Measurements from ENCODE around the gene CFAP90.

Gene CFAP90

GRCh38 chr5:7827610-7828009 lies 23.3 kb downstream of the CFAP90 start:
- in situ Hi-C loops (cut with MboI; ENCODE audit: low sequenced_read_pairs): no loop called here

GRCh38 chr5:7825630-7826029 lies 25.3 kb downstream of the CFAP90 start:
- in situ Hi-C loops (cut with MboI; ENCODE audit: low sequenced_read_pairs): no loop called here

GRCh38 chr5:7824995-7825394 lies 25.9 kb downstream of the CFAP90 start:
- in situ Hi-C loops (cut with MboI; ENCODE audit: low sequenced_read_pairs): no loop called here

- in situ Hi-C loops (cut with MboI; ENCODE audit: low sequenced_read_pairs): no loop called here
Measured at GRCh38 chr5:7823594-7823993, 27.3 kb downstream of the CFAP90 start.

- in situ Hi-C loops (cut with MboI; ENCODE audit: low sequenced_read_pairs): no loop called here
Measured at GRCh38 chr5:7822449-7822848, 28.5 kb downstream of the CFAP90 start.

GRCh38 chr5:7816535-7816901 lies 34.4 kb downstream of the CFAP90 start:
- in situ Hi-C loops (cut with MboI; ENCODE audit: low sequenced_read_pairs): no loop called here

GRCh38 chr5:7815892-7816534 lies 34.9 kb downstream of the CFAP90 start:
- in situ Hi-C loops (cut with MboI; ENCODE audit: low sequenced_read_pairs): no loop called here

- in situ Hi-C loops (cut with MboI; ENCODE audit: low sequenced_read_pairs): no loop called here
Measured at GRCh38 chr5:7814816-7815215, 36.1 kb downstream of the CFAP90 start.

GRCh38 chr5:7813576-7813975 lies 37.4 kb downstream of the CFAP90 start:
- in situ Hi-C loops (cut with MboI; ENCODE audit: low sequenced_read_pairs): no loop called here

- in situ Hi-C loops (cut with MboI; ENCODE audit: low sequenced_read_pairs): no loop called here
Measured at GRCh38 chr5:7813007-7813406, 37.9 kb downstream of the CFAP90 start.

- in situ Hi-C loops (cut with MboI; ENCODE audit: low sequenced_read_pairs): no loop called here
Measured at GRCh38 chr5:7811715-7812114, 39.2 kb downstream of the CFAP90 start.

GRCh38 chr5:7808998-7809397 lies 41.9 kb downstream of the CFAP90 start:
- in situ Hi-C loops (cut with MboI; ENCODE audit: low sequenced_read_pairs): no loop called here

- in situ Hi-C loops (cut with MboI; ENCODE audit: low sequenced_read_pairs): no loop called here
Measured at GRCh38 chr5:7805379-7805778, 45.6 kb downstream of the CFAP90 start.

- in situ Hi-C loops (cut with MboI; ENCODE audit: low sequenced_read_pairs): no loop called here
Measured at GRCh38 chr5:7803937-7804336, 47.0 kb downstream of the CFAP90 start.

GRCh38 chr5:7802855-7803254 lies 48.1 kb downstream of the CFAP90 start:
- in situ Hi-C loops (cut with MboI; ENCODE audit: low sequenced_read_pairs): no loop called here

- in situ Hi-C loops (cut with MboI; ENCODE audit: low sequenced_read_pairs): no loop called here
Measured at GRCh38 chr5:7801891-7802614, 48.9 kb downstream of the CFAP90 start.

GRCh38 chr5:7795306-7795705 lies 55.6 kb downstream of the CFAP90 start:
- in situ Hi-C loops (cut with MboI; ENCODE audit: low sequenced_read_pairs): no loop called here

- in situ Hi-C loops (cut with MboI; ENCODE audit: low sequenced_read_pairs): no loop called here
Measured at GRCh38 chr5:7794823-7795222, 56.1 kb downstream of the CFAP90 start.

GRCh38 chr5:7794311-7794710 lies 56.6 kb downstream of the CFAP90 start:
- in situ Hi-C loops (cut with MboI; ENCODE audit: low sequenced_read_pairs): no loop called here

GRCh38 chr5:7793895-7794294 lies 57.0 kb downstream of the CFAP90 start:
- in situ Hi-C loops (cut with MboI; ENCODE audit: low sequenced_read_pairs): no loop called here

GRCh38 chr5:7789567-7789966 lies 61.4 kb downstream of the CFAP90 start:
- in situ Hi-C loops (cut with MboI; ENCODE audit: low sequenced_read_pairs): no loop called here

GRCh38 chr5:7787770-7788169 lies 63.2 kb downstream of the CFAP90 start:
- in situ Hi-C loops (cut with MboI; ENCODE audit: low sequenced_read_pairs): no loop called here

Data from HL-60/S4 (cell line).